ENCODE data around the gene PANK4.

The PANK4 gene

DNA sequence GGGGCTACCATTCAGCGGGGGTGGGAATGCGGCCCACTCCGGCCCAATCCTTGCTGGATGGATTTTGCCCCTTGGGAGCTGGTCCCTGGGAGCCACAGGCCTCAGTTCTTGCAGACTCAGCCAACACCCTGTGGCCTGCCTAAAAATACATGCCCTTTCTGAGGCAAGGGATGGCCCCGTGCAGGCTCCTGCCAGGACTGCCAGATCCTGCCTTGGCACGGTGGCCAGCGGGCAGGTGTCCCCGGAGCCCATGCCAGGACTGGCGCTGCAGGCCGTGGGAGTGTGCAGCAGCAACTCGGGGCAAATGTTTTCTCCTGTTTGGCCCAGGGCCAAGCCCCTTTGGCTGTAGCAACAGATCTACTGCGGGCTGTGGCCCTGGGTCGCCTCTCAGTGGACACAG, 1.6 kb upstream of the PANK4 start:
- no peak for DNase-seq

- DNase-seq = no peak
Observed at GRCh38 chr1:2527556-2527860, 1.1 kb upstream of the PANK4 start.

GRCh38 chr1:2526824-2527555, 594 bp upstream of the PANK4 start:
- DNase-seq = no peak

- DNase-seq = no peak
Observed at GRCh38 chr1:2525572-2525919, 850 bp downstream of the PANK4 start.

- no peak for DNase-seq
Observed at GRCh38 chr1:2523891-2524609, 2.3 kb downstream of the PANK4 start.

- DNase-seq = no peak
Observed at GRCh38 chr1:2523191-2523890, 3.1 kb downstream of the PANK4 start.

DNA sequence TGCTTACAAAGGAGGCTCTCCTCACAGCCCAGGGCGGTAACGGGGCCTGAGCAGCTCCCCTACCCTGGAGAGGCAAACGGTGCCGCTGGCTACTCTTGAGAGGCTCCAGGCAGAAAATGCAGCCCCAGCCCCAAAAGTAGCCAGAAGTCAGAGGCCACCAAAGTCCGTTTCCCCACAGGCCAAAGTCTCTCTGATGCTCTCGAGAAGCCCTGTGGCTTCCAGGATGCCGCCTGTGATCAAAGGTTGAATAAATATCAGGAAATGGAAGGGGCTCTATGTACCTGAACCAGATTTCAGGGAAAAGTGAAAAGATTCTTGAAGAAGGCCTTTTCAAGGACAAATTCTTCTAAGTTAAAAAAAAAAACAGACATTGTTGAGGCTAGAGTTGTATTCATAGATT, 4.2 kb downstream of the PANK4 start:
- DNase-seq = no peak

- no peak for DNase-seq
Observed at GRCh38 chr1:2520806-2521205, 5.6 kb downstream of the PANK4 start.

DNA sequence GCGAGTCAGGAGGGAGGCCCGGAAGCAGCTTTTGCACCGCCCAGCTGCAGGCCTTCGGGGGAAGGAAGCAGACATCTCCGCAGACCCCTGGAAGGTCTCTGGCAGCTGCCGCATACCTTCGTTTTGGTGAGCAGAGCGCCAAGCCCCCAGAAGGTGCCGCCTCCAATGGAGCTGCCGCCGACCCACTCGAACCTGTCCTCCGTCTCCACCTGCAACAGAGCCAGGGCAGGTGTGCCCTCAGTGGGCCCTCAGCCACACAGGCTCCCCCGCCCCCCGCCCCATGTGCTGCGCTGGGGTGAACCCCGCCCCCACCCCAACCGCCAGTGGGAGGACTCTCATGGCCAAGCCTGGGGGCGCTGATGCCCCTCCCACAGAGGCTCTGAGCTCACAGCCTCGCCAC, 6.2 kb downstream of the PANK4 start:
- DNase-seq = no peak

GRCh38 chr1:2519729-2520128, 6.7 kb downstream of the PANK4 start:
- no peak for DNase-seq

GRCh38 chr1:2519029-2519685, 7.2 kb downstream of the PANK4 start:
- DNase-seq = no peak

DNA sequence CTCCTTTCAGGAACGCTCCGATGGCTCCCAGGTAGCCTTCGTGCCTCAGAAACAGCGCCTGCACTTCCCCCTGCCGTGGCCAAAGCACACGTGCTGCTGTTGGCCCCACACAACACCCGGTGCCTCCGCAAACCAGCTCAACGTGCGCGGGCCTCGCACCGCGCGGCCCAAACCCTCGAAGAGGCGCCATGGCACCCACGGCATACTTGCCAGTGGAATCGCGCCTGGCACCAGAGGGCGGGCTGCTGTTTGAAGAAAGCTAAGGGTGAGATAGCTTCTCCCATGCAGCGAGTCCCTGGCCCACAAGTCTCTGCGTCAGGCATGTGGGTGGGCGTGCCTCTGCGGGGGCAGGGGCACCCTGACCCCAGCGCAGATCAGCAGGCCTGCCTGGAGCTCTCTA, 7.9 kb downstream of the PANK4 start:
- no peak for DNase-seq

DNA sequence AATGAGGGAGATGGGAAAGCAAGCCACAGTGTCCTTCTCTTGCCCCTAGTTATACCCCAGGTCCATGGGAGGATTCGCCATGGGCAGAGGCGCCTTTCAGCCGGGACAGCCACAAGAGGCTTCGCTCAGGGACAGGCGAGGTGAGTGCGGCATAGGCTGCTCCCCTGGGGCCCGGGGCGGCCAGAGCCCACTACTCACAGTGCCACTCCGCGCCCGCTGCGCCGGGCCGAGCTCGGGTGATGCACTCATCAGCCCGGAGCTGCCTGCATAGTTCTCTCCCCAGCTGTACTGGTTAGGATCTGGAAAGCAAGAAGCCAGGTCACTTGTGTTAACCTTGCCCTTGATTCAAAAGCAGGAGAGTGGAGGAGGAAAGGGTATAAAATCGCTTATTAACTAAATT, 8.4 kb downstream of the PANK4 start:
- no peak for DNase-seq

GRCh38 chr1:2516946-2517345, 9.4 kb downstream of the PANK4 start:
- no peak for DNase-seq

DNA sequence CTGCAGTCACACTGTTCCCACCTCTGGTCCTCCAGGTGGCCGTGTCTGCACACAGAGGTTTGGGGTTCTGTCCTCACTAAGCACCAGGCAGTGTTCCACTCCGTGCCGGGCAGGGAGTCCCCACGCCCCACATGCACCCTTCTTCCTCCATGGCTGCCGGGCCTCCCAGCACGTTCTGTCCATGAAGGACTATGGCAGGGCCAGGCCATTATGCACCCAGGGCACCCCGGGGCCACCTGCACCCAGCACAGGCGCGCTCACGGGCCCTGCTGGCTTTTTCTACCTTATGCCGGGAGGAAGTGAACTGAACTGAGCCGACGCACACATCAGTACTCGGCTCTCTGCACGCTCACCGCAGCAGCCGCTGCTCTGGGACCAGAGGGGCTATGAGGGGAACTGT, 10.3 kb downstream of the PANK4 start:
- DNase-seq = no peak

DNA sequence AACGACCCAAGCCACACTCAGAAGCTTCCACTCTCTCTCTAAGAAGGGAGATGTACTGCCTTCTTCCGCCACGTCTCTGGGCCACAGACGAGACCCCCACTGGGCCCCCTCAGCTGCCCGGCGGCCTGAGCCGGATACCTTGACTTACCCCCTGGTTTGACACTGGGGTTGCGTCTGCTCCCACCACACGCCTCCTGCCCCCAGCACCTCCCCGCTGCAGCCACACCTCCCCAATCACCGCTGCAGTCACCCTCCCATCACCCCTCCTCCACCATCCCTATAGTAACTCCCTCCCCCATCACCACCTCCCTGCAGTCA, 10.7 kb downstream of the PANK4 start:
- no peak for DNase-seq

DNA sequence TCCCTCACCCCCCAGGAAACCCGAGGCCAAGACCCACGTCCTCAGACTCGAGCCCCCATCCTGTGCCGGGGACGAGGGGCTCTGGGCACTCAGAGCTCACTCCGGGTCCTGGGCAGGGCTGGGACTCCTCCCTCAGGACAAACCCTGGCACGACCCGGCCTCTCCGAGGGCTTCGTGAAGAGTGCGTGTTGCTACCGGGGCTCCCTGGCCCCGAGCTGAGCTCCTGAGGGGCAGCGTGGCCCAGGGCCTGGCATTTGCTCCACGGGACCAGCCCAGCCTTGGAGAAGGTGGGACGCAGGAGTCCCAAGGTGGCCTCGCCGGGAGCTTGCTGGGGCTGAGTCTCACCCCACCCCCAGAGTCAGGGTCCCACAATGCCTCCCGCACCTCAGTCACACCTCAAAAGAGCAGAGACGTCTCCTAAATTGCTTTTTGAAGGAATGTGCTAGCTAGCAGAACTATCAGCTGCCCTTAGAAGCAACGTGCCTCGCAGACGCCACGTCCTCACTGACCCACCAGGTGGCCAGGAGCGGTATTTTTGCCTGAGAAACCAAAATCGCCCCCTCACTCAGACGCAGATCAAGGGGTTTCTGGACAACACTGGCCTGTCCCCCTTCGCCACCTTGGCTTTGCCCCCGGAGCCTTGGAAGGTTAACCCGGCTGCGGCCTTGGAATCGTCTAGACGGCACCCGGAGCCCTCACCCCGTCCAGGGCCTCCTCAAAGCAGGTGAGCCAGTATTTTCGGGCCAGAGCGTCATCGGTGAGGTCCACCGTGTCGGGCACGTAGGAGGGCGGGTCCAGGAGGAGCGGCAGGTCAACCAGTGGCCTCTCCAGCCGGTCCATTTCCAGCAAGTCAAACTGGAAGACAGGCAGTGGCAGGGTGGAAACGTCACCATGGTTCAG, 11.3 kb downstream of the PANK4 start:
- DNase-seq = no peak

GRCh38 chr1:2513939-2514652, 12.3 kb downstream of the PANK4 start:
- no peak for DNase-seq

DNA sequence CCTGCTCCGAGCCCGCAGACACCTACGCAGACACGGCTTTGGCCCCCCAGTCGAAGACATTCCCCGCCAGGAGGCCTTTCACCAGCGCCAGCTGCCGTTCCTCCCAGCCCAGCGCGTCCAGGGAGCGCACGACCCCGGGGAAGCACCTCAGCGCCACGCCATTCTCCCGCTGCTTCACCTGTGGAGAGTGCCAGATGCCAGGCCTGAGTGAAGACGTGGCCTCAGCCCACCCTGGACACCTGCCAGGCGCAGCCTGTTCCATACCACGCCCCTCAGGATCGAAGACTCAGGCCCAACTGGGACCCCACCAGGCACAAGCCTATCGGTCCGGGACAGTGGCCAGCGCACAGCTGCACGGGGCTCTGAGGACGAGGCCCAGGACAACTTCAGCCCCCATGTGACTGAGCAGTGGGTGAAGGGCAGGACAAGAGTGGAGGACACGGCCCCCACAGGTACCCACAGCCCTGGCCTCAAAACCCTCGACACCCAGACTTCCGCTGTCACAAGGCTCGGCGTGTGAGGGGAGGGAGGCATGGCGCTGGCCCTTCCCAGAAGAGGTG, 13.5 kb downstream of the PANK4 start:
- no peak for DNase-seq

DNA sequence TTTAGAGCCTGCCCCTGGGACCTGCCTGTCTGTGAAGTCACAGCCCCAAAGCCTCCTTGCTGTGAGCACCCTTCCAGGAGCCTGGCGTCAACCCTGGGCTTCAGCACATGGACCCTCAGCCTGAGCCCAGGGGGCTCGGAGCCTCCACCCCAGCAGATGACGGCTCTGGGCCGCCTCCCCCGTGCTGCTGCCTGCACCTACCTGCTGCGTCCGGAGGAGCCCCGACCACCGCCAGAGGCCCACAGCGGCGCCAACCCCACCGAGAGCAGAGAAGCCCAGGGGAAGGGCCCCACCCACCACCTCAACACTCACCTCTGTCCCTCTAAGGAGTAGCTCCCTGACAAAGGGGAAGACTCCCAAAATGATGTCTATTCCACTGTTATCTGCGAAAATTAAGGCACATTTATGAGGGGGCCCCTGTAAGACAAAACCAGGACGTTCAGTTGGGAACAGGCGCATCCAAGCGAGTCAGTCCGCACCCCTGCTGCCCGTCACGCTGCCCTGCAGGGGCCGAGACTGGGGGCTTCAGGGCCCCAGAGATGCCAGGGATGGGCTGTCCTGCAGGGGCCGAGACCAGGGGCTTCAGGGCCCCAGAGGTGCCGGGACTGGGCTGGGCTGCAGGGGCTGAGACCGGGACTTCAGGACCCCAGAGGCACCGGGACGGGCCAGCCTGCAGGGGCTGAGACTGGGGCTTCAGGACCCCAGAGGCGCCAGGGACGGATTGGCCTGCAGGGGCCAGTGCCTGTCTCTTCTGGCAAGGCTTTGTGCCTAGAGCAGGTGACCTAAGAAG, 15.8 kb downstream of the PANK4 start:
- no peak for DNase-seq

- no peak for DNase-seq
Observed at GRCh38 chr1:2509589-2509988, 16.8 kb downstream of the PANK4 start.
